ENCODE data around the gene ADGRG6.

- no peak for TF ChIP-seq FOS (IDR thresholded peaks at IDR 0.05; ENCODE audit: borderline replicate concordance, insufficient read depth, low read length)
- TF ChIP-seq EZH2 (IDR thresholded peaks at IDR 0.05; ENCODE audit: borderline replicate concordance, low read depth, low read length, severe bottlenecking): no peak
- TF ChIP-seq, protein P1, sequence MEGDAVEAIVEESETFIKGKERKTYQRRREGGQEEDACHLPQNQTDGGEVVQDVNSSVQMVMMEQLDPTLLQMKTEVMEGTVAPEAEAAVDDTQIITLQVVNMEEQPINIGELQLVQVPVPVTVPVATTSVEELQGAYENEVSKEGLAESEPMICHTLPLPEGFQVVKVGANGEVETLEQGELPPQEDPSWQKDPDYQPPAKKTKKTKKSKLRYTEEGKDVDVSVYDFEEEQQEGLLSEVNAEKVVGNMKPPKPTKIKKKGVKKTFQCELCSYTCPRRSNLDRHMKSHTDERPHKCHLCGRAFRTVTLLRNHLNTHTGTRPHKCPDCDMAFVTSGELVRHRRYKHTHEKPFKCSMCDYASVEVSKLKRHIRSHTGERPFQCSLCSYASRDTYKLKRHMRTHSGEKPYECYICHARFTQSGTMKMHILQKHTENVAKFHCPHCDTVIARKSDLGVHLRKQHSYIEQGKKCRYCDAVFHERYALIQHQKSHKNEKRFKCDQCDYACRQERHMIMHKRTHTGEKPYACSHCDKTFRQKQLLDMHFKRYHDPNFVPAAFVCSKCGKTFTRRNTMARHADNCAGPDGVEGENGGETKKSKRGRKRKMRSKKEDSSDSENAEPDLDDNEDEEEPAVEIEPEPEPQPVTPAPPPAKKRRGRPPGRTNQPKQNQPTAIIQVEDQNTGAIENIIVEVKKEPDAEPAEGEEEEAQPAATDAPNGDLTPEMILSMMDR (IDR thresholded peaks at IDR 0.05; ENCODE audit: extremely low read depth in 1 of 2, insufficient read depth in 1 of 2, low read depth in 1 of 2, low read length in 2 of 2): no peak
Measured at GRCh38 chr6:142417331-142417750, 115.5 kb downstream of the ADGRG6 start.

Data from endothelial cell of umbilical vein (primary cell).